Thyroid gland (tissue), 4 donors: ENCODE measurements around the gene ITPRID2. TPM values are rescaled to one million over a fixed set of nuclear protein-coding genes. Genes with fewer than 3 reads are reported as not detected.
A peak's percentile ranks its signal among the peaks of the same experiment; 100 is the strongest.

Experiments
- DNase-seq, 2 donors: peaks; one replicate each; pipeline ENCODE4 v3.0.0-alpha.2; 2019
- H3K27ac ChIP-seq, 3 donors: fragments of 200-600 bp; sonication (generic); 1 replicate in 2 of 3; 2 replicates in 1 of 3; pipeline ENCODE4 v1.5.1; 2016 to 2019; ENCODE audit warnings: mild to moderate bottlenecking in 1 of 3, moderate library complexity in 1 of 3
- H3K27me3 ChIP-seq: fragments of 200-600 bp; sonication (generic); one replicate; pipeline ENCODE4 v1.5.1; 2019
- H3K36me3 ChIP-seq, 2 donors: fragments of 200-600 bp; sonication (generic); one replicate each; pipeline ENCODE4 v1.5.1; 2016 to 2019
- H3K4me1 ChIP-seq, 2 donors: fragments of 200-600 bp; sonication (generic); one replicate each; pipeline ENCODE4 v1.5.1; 2017 to 2019
- H3K4me3 ChIP-seq, 3 donors: fragments of 200-600 bp; sonication (generic); replicated peaks in 1 of 3; 1 replicate in 2 of 3; 2 replicates in 1 of 3; pipeline ENCODE4 v1.5.1; 2016; ENCODE audit warnings: mild to moderate bottlenecking in 1 of 3
- H3K9me3 ChIP-seq: fragments of 200-600 bp; sonication (generic); one replicate; pipeline ENCODE4 v1.5.1; 2017
- POLR2A ChIP-seq, 2 donors: fragments of 450-650 bp; IDR thresholded peaks; one replicate each; pipeline ENCODE4 v1.6.1; 2017; ENCODE audit warnings: antibody characterized with exemption in 2 of 2, mild to moderate bottlenecking in 2 of 2, moderate library complexity in 1 of 2
- WGBS, 2 donors: methylation state at CpG; one replicate each; pipeline ENCODE4 v1.1.5; 2017; 5-methylcytosine and 5-hydroxymethylcytosine counted together
- intact Hi-C: fragments of 100-400 bp; cut with DNase I; formaldehyde crosslinking; loops from one replicate; pipeline ENCODE4 v1.15.1; 2023
- total RNA-seq, 4 donors: library from RNA; depleted of rRNA; stranded (reverse); fragments of >200 nt; gene quantifications; one replicate each; pipeline ENCODE4 v1.2.3, GENCODE V29; 2016
- TF ChIP-seq, protein P1 (sequence below), 6 experiments: fragments of 200-600 bp in 3 of 6; fragments of 450-650 bp in 3 of 6; sonication (generic) in 3 of 6; IDR thresholded peaks; one replicate each; pipeline ENCODE4 v1.5.1; 2016 to 2019; ENCODE audit warnings: antibody characterized with exemption in 6 of 6, mild to moderate bottlenecking in 2 of 6, inconsistent platforms in 1 of 6, moderate library complexity in 1 of 6

The ITPRID2 gene
- total RNA-seq, 4 donors from 2014 or later, result 103 to 199 (median 143) TPM

DNA sequence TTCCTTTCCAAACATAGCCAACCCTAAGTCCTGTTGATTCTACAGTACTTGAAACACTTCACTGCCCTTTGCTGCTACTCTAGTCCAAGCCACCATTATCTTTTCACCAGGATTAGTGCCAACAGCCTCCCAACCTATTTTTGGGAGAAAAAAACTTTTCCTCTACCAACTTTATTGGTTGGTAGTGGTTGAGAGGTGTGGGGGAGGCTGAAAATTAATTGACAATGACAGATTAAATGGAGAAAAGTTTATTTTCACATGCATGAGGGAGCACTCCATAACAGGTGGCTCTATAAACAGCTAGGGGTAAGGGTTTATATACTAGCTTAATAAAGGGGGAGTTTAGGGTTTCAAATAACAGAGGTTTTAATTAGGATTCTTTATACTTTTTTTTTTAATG, 37.8 kb upstream of the ITPRID2 start:
- Histone ChIP-seq H3K4me1 (peaks cover under 1 to 19% of the 10 kb centered on the region in 2 donors), H3K36me3 (no peaks in the 10 kb centered on the region), H3K4me3 (no peak overlapping the region), H3K9me3 (no peaks in the 10 kb centered on the region), H3K27me3 (no peaks in the 10 kb centered on the region), H3K27ac (no peak overlapping the region)
- DNase-seq, result no peak
- intact Hi-C loops, result no loop called here
- TF ChIP-seq, protein P1, sequence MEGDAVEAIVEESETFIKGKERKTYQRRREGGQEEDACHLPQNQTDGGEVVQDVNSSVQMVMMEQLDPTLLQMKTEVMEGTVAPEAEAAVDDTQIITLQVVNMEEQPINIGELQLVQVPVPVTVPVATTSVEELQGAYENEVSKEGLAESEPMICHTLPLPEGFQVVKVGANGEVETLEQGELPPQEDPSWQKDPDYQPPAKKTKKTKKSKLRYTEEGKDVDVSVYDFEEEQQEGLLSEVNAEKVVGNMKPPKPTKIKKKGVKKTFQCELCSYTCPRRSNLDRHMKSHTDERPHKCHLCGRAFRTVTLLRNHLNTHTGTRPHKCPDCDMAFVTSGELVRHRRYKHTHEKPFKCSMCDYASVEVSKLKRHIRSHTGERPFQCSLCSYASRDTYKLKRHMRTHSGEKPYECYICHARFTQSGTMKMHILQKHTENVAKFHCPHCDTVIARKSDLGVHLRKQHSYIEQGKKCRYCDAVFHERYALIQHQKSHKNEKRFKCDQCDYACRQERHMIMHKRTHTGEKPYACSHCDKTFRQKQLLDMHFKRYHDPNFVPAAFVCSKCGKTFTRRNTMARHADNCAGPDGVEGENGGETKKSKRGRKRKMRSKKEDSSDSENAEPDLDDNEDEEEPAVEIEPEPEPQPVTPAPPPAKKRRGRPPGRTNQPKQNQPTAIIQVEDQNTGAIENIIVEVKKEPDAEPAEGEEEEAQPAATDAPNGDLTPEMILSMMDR (IDR thresholded peaks at IDR 0.05), result no peak
- no peak for TF ChIP-seq POLR2A (IDR thresholded peaks at IDR 0.05)

DNA sequence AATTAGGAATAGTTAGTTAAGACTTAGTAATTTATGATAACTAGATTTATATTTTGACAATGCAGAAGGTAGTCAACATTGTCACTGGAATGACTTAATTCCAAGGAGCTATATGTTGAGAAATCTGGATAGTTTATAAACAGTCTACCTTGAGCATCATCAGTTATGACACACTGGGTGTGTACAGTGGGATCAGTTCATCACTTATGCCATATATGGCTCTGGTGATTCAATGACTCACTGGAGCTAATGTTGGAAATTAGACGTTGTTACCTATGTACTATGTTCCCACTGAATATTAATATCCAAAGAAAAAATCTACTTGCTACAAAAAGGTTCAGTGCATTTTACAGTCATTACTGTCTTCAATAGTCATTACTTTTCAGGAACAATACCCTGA, 34.0 kb upstream of the ITPRID2 start:
- Histone ChIP-seq H3K4me3 (no peak overlapping the region), H3K27ac (no peak overlapping the region), H3K27me3 (no peaks in the 10 kb centered on the region), H3K36me3 (no peaks in the 10 kb centered on the region), H3K4me1 (peaks cover 7 to 8% of the 10 kb centered on the region in 2 donors), H3K9me3 (no peaks in the 10 kb centered on the region)
- 88 to 96% methylated on average over 1 of the region's 1 CpG for WGBS, 2 donors
- TF ChIP-seq POLR2A (IDR thresholded peaks at IDR 0.05), result no peak
- TF ChIP-seq, protein P1 (IDR thresholded peaks at IDR 0.05), result no peak
- DNase-seq, result no peak
- intact Hi-C loops, result no loop called here

DNA sequence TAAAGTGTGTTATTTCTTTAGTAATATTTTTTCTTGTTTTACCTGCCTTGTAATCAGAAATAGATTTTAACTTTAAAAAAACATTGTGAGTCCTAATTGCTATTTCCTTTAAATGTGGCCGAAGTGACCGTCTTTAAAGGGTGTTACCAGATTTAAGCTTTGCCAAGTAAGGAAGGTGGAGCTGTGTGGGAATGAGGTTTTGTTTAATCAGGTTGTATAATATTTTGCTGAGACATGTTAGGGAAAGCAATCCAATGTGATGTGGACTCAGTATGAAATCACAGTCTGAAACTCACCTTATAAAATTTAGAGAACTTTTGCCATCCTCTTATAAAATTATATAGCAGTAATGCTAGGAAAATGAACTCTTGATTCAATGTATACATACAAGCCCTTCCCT, 32.9 kb upstream of the ITPRID2 start:
- intact Hi-C loops, result no loop called here
- Histone ChIP-seq H3K4me1 (peaks cover 7 to 8% of the 10 kb centered on the region in 2 donors), H3K9me3 (no peaks in the 10 kb centered on the region), H3K27ac (no peak overlapping the region), H3K27me3 (no peaks in the 10 kb centered on the region), H3K4me3 (no peak overlapping the region), H3K36me3 (no peaks in the 10 kb centered on the region)
- no peak for DNase-seq
- 77 to 89% methylated on average over 2 of the region's 2 CpGs for WGBS, 2 donors
- no peak for TF ChIP-seq POLR2A (IDR thresholded peaks at IDR 0.05)
- TF ChIP-seq, protein P1 (IDR thresholded peaks at IDR 0.05), result no peak

DNA sequence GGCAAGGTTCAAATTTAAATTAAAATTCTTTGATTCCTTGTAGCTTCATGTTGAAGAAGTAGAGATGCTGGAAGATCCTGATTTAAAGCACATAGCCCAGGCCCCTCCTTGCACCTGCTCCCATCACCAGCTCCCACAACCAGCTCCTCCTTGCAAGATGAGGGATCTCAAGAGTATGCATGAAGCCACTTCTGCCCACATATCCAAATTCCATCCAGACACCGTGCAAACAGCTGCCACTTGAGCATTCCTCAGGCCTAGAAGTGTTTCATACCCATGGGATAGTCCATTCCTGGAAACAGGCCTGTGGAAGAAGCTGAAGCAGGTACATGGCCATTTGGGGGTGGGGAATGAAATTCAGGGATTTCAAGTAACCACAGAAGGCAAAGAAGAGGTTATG, 32.4 kb upstream of the ITPRID2 start:
- intact Hi-C loops, result no loop called here
- Histone ChIP-seq H3K27ac (no peak overlapping the region), H3K4me3 (no peak overlapping the region), H3K9me3 (no peaks in the 10 kb centered on the region), H3K27me3 (no peaks in the 10 kb centered on the region), H3K36me3 (no peaks in the 10 kb centered on the region), H3K4me1 (peaks cover 4 to 7% of the 10 kb centered on the region in 2 donors)
- 14 to 25% methylated on average over 1 of the region's 1 CpG for WGBS, 2 donors
- DNase-seq, result peak; percentile 63 to 67
- TF ChIP-seq, protein P1 (IDR thresholded peaks at IDR 0.05), result no peak
- no peak for TF ChIP-seq POLR2A (IDR thresholded peaks at IDR 0.05)

DNA sequence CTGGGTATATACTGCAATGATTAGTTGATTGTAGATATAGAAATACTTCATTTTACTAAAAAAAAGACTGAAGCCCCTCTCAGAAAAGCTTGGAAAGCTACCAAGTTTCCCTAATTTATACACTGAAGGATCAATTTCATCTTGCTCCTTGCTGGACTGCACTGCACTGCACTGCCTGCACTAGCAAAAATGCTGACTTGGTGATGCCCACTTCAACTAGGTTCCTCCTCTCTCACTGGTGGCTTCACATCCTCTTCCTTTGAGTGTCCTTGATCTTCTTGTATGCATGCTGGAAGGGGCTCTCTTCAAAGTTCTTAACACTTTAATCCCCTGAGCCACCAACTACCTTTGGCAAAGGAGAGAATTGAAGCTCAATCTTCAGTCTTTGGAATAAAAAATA, 31.7 kb upstream of the ITPRID2 start:
- Histone ChIP-seq H3K4me3 (no peak overlapping the region), H3K36me3 (no peaks in the 10 kb centered on the region), H3K27me3 (no peaks in the 10 kb centered on the region), H3K27ac (no peak overlapping the region), H3K9me3 (no peaks in the 10 kb centered on the region), H3K4me1 (peaks cover 0 to 7% of the 10 kb centered on the region in 2 donors)
- TF ChIP-seq POLR2A (IDR thresholded peaks at IDR 0.05), result no peak
- TF ChIP-seq, protein P1 (IDR thresholded peaks at IDR 0.05), result no peak
- DNase-seq, result no peak
- intact Hi-C loops, result no loop called here
